LoVo (cell line): ENCODE measurements around the gene NRXN3.

Experiments used
- DNase-seq: peaks from one replicate; pipeline ENCODE4 v3.0.0-alpha.2; 2016; ENCODE audit warnings: low spot score

NRXN3 gene

DNA sequence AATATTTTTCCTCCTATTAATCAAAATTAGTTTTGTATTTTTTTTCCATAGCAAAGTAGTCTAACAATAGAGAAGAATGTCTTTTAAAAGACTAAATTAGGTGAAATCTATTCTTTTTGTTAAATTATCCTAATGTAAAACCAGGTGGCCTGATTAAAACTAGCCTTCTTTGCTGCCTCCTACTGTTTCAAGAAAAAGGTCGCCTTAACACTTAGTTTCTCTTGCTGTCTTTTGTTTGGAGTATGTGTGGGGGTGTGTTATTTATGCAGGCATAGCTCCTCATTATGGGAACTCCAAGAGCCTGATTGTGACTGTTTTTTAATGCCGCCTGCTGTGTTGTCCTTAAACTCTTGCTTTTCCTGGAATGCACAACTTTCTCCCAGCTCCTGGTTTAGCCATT is 1185.9 kb downstream of the NRXN3 start:
- no peak for DNase-seq

GRCh38 chr14:79357307-79357706 is 1187.1 kb downstream of the NRXN3 start:
- no peak for DNase-seq

GRCh38 chr14:79363291-79363690 is 1193.1 kb downstream of the NRXN3 start:
- DNase-seq: no peak

DNA sequence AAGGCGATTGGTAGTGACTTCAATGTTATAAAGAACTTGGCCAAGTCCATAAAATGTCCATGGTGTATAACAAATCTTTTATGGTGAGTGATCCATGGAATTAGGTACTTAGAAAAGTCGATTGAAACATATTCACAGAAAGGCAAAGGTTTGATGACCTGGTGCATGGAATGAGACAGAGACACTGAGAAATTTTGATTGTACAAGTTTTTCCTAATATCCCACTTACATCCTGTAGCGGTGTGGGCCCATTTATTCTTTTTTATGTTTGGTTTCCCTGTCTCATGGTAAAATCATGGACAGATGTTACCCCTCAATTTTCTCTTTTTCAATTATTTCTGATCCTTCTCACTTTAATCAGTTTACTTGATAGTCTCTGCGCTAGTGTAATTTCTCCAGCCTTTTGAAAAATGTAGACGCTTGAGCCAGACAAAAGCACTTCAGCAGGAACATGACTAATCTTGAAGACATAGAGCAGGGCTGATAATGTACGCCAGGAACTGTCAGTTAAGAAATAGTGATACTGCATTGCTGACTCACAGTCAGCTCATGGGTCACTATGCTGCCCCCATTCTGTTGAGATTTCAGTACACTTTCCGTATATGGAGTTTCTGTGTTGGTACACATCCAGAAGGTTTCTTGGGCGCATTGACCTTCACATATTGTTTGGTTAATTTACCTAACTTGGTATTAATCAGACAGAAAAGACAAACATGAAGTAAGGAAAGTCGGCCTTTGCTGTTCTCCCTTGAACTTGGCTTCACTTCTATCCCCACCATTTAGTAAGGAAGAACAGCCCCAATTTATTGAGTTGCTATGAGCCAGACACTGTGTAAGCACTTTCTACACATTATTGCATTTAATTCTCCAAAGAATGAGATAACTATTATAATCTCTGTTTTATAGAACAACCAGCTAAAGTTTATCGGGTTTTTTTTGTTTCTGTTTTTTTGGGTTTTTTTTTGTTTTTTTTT is 1199.5 kb downstream of the NRXN3 start:
- DNase-seq: peak; percentile 9

DNA sequence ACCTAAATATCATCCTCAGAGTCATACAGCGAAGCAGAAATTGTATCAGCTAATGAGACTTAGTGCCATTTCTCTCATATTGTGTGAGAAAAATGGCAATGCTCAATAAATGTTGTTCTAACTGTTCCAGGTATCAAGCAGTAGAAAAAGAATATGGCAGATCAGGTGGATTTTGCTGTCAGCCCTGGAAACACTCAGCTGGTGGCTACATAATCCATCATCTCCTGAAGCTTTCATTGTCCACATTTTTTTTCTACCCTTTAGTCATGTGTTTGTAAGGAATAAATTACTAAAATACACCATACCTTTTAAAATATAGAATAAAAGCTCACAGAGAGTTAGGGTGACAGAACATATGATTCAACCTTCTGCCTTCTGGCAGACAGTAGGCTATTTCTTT is 1200.8 kb downstream of the NRXN3 start:
- no peak for DNase-seq

- DNase-seq: no peak
Observed at GRCh38 chr14:79373451-79373850, 1203.3 kb downstream of the NRXN3 start.

GRCh38 chr14:79375356-79375755 is 1205.2 kb downstream of the NRXN3 start:
- no peak for DNase-seq

DNA sequence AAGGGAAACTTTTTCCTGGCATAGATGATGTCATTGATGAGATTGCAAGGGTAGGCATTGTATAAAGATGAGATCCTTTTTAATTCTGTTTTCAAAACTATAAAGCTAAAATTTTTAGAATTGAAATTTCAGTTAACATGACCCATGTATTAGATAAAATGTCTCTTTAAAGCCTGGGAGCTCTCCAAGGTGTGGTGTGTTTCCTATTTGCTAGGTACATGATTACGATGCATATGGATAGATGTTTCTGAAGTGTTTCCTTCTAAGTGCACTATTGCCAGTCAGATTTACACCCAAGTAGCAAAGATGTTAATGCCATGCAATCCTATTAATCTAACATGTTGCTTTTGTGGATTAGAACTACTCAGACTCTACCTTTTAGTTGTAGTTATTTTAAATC is 1206.4 kb downstream of the NRXN3 start:
- DNase-seq: no peak

DNA sequence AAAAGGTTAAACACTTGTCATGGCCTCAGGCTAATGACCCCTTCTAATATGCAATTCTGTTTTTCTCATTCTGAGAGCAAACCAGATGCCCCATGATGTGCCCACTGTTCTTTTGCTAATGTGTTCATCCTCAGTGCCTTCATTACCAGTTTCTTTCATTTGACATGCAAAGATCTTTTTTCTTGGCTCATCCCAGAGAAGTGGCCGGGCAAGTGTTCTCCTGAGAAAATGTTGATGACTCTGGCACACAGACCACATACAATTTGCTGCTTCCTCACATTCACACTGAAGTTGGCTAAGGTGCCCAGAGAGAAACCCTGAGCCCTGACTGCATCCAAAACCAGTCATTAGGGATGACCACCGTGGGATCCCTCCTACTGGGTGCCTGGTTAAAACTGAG is 1207.8 kb downstream of the NRXN3 start:
- no peak for DNase-seq

- DNase-seq: no peak
Observed at GRCh38 chr14:79379266-79379665, 1209.1 kb downstream of the NRXN3 start.

- no peak for DNase-seq
Observed at GRCh38 chr14:79383031-79383430, 1212.9 kb downstream of the NRXN3 start.

GRCh38 chr14:79383475-79383874 is 1213.3 kb downstream of the NRXN3 start:
- DNase-seq: no peak

DNA sequence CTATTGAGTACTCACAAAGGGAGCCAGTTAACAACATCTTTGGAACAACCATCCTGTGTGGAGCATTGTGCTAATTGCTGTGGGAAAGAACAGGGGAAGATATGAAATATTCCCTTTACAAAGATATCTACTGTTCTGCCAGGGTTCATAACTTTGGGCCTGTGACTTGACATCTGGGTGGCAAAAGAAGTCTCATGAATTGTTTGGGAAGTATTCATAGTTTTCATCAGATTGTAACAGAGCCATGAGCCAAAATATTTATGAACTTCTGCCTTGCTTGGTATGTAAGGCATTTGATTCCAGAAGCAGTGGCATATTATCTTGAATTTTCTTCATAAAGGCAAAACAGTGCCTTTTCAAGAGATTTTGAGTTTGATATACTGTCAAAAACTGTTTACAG is 1224.9 kb downstream of the NRXN3 start:
- DNase-seq: no peak

- DNase-seq: no peak
Observed at GRCh38 chr14:79404874-79405511, 1234.8 kb downstream of the NRXN3 start.

DNA sequence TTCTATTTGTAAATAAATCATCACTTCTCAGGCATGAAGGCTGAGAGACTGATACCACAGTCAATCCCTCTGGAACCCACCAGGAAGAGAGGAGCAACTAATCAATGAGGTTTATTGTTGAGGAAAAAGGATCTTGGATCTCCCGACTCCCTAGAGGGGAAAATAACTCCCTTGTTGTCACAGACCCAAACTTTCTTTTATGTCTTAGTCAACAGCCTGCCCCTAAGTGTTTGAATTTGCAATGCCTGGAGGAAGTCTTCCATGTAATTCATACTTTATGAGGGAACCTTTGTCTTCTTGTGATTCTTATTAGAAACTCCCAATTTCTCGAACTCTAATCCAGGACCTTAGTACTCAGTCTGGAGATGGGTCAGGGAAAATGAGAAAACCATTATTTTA is 1235.3 kb downstream of the NRXN3 start:
- DNase-seq: no peak

GRCh38 chr14:79407572-79407971 is 1237.4 kb downstream of the NRXN3 start:
- no peak for DNase-seq

GRCh38 chr14:79408696-79409095 is 1238.5 kb downstream of the NRXN3 start:
- no peak for DNase-seq

DNA sequence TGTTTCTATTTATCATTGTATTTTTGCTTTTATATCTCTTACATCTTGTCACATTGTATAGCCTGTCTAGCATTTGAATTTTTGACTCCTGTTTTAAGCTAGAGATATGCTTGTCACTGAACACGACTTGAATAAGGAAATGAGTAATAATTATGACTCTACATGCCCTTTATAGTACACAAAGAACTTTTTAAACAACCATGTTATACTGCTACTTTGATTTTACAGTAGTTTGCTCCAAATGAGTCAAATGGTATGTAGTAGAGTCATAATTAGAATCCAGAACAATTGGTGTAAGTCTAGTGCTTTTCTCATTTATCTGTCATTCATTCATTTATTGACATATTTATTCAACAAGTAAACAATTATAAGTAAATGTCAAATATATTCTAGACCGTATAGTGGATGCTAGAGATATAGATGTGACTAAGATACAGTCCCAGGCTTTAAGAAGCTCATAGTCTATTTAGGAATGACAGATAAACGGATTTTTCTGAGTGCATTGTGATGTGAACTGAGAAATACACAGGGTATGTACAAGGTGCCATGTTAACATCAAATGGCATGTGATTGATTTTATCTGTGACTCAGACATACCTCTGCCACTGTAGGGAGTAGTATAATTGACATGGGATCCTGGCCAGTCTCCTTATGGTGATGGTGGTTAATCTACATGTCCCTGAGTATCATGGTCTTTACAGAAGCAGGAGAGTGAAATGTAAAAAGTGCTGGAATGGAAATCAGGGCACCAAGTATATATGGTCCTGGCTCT is 1241.4 kb downstream of the NRXN3 start:
- no peak for DNase-seq

DNA sequence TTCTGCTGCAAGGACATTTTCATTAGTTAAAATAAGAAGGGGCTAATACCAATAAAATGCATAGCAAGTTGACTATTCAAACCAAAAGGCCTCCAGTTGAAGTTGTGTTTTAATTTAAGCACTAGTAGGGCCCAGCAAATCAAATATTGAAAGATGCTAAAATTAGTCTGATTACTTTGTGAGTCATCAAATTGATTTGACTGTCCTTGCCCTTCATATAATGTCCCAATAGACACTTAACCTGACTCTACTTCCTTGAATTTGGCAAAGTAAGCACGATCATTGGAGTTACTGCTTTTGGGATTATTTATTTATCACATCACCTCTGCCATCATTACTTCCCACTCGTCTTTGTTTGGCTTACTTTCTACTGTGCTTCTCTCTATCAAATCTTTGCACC is 1242.6 kb downstream of the NRXN3 start:
- DNase-seq: no peak

DNA sequence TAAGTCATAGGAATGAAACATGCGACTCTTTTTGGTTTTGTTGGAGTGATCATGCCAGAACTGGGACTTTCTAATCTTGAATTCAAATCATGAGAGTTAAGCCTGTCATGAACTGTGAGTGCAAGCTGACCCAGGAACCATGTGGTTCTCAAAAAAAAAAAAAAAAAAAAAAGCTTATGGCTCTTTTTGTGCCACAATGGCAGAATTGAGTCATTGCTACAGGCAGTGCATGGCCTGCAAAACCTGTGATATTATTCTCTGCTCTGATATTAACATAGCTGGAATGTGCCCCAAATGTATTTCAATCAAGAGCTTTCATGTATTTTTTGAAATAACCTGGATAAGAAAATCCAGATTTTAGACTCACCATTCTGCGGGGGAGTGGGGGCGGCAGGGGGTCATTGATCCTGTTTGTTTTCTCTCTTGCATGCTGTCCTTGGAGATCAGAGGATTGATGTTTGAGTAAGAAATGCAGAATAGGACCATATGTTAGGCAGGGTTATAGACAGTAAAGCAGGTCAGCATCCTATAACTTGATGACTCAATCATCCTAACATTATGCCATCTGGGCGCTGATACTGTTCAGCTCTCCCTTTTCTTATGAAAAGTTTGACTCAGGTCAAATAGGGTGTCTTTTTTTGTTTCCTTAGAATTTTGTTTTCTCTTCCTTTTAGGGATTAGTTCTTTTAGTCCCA is 1243.7 kb downstream of the NRXN3 start:
- DNase-seq: no peak

DNA sequence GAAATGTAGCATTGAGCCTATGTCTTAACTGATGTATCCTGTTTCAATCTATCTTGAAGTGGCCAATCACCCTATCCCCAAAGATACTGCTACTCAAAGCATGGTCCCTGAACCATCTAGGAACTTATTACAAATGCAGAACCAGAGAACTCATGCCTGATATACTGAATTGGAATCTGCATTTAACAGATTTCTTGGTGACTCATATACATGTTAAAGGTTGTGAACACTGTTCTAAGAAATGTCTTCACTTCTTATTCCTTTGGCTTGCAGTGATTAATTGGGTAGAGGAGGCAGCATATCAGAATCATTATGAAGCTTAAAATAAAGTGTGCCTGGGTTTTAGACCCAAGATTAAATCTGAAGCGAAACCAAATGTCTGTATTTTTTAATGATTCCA is 1245.6 kb downstream of the NRXN3 start:
- no peak for DNase-seq

- no peak for DNase-seq
Observed at GRCh38 chr14:79417961-79418360, 1247.8 kb downstream of the NRXN3 start.
